GM18907 (cell line): ENCODE data around the gene NLRP9.
"Not testable (repeated sequence)": the region's sequence is repeated elsewhere in the genome, so short reads cannot be mapped to it uniquely, and the experiment has no call there.

ENCODE experiments used
- ATAC-seq: cut with Tn5 transposase; IDR thresholded peaks from one replicate; pipeline ENCODE4 v1.9.1; 2021; ENCODE audit warnings: mild to moderate bottlenecking, moderate library complexity; ENCODE audit not compliant: unreplicated experiment

Gene NLRP9

DNA sequence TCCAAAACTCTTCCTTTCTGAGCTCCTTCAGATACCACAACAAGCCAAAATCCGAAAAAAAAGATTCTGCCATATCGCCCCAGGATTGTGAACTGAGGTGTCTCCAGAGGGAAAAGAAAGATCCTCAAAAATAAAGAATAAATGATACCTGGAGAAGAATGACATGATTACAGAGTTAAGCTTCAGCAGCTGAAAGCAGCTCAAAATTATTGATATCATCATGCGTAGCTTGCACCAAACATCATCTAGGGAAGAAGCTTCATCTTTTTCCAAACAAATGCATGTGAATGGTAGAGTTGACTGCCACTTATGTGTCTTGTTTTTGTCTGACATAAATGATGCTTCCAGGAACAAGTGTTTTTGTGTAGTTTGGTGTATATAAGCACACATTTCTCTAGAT is at the start of gene NLRP9:
Gene NLRP9 (minus strand): TSS at position 101 of the 400 bp plus-strand sequence. CDS start 28 bp downstream, at position 73.
- no peak for ATAC-seq

DNA sequence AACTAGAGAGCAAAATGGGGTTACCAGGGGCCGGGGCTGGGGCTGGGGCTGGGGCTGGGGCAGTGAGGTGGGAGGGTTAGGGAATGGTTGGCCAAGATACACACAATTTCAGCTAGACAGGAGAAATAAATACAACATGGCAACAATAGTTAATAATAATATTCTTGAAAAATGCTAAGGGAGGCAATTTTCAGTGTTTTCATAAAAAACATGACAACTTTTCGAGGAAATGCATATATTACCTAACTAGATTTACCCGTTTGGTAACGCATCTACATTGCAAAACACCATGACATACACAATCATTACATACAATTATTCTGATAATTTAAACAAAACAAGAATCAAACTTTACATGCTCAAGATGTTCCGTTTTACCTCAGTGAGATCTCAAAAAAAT is 42.9 kb upstream of the NLRP9 start:
- no peak for ATAC-seq

DNA sequence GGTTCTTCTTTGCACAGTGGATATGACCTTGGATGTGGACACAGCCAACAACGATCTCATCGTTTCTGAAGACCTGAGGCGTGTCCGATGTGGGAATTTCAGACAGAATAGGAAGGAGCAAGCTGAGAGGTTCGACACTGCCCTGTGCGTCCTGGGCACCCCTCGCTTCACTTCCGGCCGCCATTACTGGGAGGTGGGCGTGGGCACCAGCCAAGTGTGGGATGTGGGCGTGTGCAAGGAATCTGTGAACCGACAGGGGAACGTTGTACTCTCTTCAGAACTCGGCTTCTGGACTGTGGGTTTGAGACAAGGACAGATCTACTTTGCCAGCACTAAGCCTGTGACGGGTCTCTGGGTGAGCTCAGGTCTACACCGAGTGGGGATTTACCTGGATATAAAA is 40.1 kb upstream of the NLRP9 start:
- ATAC-seq = no peak

DNA sequence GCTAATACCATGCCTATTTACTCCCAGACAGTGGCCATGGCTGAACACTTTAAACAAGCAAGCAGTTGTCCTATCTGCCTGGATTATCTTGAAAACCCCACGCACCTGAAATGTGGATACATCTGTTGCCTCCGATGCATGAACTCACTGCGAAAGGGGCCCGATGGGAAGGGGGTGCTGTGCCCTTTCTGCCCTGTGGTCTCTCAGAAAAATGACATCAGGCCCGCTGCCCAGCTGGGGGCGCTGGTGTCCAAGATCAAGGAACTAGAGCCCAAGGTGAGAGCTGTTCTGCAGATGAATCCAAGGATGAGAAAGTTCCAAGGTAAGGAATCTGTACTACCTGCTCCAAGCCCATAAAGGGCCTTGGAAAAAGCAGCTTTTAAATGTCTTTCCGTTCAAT is 39.3 kb upstream of the NLRP9 start:
- no peak for ATAC-seq

DNA sequence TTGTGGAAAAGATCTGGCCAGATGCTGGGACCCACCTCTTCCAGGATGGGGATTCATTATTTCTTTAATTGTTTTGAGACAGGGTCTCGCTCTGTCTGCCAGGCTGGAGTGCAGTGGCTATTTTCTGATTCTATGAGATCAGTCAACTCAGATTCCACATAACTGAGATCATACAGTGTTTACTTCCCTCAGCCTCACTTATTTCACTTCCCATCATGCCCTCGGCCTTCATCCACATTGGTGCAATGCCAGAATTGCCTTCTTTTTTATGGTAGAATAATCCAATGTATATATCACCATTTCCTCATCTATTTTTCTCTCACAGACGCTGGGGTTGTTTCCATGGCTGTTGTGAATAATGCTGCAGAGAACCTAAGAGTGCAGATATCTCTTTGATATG is 31.4 kb upstream of the NLRP9 start:
- ATAC-seq = not testable (repeated sequence)

DNA sequence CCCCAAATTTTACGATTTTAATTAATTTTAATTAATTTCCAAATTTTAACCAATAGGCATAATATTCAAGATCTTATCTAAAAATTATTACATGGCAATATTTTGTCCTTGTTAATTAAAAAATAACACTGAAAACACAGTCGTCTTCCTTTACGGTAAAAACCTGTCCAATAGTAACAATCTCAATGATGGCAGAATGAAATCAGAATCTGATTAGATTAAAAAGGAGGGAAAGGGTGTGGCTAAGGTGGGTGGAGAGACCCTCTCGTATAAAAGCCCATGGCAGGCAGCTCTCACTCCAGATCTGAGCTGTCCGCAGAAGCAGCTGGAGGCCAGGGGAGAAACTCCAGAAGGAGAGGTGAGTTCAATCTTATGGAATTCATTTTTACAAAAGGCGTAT is 30.6 kb upstream of the NLRP9 start, which contains the start of gene RFPL4AL1:
Gene RFPL4AL1 (plus strand): TSS at position 301 of the 400 bp plus-strand sequence. CDS start 2,687 bp downstream, outside the sequence.
- not testable (repeated sequence) for ATAC-seq

DNA sequence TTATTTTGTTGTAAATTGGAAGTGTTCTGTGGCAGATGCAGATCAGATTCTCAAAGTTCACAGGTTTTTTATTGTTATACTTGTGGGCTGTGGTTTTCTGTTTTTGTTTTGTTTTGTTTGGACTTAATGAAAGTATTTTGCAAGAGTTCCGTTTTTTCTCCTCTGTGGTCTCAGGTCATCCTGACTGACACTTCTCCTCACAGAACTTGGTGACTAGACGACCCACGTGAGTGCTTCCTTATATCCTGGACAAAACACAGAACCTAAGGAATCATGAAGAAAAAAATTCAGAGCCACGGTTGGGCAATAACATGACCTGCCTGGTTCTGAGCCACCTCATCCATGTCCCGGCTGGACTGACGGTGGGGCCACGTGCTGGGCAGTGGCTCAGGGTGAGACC is 28.3 kb upstream of the NLRP9 start:
- ATAC-seq = no peak

DNA sequence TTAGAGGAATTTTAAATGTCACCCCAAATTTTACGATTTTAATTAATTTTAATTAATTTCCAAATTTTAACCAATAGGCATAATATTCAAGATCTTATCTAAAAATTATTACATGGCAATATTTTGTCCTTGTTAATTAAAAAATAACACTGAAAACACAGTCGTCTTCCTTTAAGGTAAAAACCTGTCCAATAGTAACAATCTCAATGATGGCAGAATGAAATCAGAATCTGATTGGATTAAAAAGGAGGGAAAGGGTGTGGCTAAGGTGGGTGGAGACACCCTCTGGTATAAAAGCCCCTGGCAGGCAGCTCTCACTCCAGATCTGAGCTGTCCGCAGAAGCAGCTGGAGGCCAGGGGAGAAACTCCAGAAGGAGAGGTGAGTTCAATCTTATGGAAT is 20.6 kb upstream of the NLRP9 start, which contains the start of gene RFPL4A:
Gene RFPL4A (plus strand): TSS at position 301 of the 400 bp plus-strand sequence. CDS start 2,704 bp downstream, outside the sequence.
- not testable (repeated sequence) for ATAC-seq

DNA sequence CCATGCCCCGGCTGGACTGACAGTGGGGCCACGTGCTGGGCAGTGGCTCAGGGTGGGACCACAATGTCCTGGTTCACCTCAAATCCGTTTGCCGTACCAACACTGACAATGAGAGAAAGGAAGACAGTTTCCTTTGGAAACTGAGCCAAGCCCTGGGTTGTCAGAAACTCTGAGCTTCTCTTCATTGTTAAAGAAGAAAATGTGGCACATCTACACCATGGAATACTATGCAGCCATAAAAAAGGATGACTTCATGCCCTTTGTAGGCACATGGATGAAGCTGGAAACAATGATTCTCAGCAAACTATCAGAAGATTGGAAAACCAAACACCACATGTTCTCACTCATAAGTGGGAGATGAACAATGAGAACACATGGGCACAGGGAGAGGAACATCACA is 18.6 kb upstream of the NLRP9 start:
- not testable (repeated sequence) for ATAC-seq

DNA sequence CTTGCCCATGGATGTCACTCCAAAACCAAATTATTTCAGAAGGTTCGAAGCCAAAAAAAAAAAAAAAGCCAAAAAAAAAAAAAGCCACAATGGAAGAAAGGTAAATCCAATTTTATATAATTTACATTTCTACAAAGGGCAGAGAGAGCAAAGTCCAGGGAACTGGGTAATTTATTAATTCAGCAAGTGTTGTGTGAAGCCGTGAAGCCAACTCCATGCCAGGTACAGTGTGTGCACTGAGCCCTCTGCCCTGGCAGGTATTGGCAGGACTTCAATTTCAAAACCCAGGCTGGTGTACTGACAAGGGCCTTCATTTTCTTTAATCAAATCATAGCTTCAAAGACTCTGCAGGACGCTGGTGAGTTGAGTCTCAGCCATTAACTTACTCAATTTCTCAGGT is 15.2 kb upstream of the NLRP9 start:
- ATAC-seq = no peak

DNA sequence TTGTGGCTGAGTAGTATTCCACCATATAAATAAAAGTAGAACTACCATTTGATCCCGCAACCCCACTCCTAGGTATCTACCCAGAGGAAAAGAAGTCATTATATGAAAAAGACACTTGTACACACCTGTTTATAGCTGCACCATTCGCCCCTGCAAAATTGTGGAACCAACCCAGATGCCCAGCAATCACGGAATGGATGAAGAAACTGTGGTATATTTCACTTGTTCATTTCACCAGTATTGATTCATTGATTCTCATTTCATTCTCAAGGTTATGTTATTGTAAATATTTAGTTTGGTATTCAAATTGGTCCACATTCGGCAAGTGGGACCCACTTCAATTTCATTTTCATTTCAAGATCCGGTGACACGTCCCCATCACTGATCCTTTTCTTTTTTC is 12.5 kb upstream of the NLRP9 start:
- no peak for ATAC-seq

DNA sequence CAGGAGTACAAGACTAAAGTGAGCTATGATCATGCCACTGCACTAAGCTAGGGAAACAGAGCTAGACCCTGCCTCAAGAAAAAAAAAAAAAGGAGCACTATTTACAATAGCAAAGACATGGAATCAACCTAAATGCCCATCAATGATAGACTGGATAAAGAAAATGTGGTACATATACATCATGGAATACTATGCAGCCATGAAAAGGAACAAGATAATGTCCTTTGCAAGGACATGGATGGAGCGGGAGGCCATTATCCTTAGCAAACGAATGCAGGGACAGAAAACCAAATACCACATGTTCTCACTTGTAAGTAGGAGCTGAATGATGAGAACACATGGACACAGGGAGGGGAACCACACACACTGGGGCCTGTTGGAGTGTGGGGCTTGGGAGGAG is 7.8 kb downstream of the NLRP9 start:
- not testable (repeated sequence) for ATAC-seq

DNA sequence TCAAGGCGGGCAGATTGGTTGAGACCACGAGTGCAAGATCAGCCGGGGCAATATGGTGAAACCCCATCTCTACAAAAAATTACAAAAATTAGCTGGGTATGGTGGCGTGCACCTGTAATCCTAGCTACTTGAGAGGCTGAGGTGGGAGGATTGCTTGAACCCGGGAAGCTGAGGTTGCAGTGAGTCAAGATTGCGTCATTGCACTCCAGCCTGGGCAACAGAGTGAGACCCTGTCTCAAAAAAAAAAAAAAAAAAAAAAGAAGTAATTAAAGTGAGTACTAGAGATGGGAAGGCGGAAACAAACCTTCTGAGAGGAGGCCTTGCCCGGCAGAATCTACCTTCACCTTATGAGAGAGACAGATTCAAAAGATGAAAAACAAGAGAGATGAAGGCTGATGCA is 14.7 kb downstream of the NLRP9 start:
- no peak for ATAC-seq

DNA sequence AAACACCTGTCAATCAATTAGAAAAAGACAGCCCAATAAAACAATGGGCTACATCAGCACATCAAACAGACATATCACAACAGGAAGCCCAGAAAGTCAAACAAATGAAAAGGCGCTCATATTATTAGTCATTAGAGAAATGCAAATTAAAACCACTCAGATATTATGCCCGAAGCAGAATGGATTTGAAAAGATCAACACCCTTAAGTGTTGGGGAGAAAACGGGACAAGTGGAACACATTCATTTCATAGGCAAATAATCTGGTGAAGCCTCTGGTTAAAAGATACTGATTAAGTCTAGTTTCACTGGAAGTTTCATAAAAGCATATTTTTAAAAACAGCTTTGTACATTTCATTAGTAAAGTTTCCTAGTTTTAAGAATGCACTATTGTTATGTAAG is 17.4 kb downstream of the NLRP9 start:
- no peak for ATAC-seq

DNA sequence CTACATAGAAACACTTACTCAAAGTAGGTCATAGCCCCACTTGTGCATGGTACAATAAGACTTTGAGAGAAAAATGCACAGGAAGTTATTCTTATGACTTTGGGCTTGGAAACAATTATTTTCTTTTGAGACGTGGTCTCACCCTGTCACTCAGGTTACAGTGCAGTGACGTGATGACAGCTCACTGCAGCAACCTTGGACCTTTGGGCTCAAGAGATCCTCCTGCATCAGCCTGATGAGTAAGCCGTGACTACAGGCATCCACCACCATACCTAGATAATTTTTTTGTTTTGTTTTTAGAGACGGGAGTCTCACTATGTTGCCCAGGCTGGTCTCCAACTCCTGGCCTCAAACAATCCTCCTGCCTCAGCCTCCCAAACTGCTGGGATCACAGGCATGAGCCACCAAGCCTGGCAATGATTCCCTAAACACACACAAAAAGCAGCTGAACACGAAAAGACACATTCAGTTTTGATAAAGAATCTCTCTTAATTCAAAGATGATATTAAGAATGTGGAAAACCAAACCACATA is 17.9 kb downstream of the NLRP9 start:
- no peak for ATAC-seq

DNA sequence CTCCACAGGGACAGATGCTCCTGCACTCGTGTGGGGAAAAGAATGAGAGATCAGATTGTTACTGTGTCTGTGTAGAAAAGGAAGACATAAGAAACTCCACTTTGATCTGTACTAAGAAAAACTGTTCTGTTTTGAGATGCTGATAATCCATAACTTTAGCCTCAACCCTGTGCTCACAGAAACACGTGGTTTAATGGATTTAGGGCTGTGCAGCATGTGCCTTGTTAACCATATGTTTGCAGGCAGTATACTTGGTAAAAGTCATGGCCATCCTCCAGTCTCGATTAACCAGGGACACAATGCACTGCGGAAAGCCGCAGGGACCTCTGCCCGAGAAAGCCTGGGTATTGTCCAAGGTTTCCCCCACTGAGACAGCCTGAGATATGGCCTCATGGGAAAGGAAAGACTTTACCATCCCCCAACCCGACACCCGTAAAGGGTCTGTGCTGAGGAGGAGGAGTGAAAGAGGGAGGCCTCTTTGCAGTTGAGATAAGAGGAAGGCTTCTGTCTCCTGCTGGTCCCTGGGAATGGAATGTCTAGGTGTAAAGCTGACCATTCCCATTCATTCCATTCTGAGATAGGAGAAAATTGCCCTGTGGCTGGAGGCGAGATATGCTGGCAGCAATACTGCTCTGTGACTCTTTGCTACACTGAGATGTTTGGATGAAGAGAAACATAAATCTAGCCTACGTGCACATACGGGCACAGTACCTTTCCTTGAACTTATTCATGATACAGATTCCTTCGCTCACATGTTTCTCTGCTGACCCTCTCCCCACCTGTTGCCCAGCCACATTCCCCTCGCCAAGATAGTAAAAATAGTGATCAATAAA is 20.1 kb downstream of the NLRP9 start:
- not testable (repeated sequence) for ATAC-seq

DNA sequence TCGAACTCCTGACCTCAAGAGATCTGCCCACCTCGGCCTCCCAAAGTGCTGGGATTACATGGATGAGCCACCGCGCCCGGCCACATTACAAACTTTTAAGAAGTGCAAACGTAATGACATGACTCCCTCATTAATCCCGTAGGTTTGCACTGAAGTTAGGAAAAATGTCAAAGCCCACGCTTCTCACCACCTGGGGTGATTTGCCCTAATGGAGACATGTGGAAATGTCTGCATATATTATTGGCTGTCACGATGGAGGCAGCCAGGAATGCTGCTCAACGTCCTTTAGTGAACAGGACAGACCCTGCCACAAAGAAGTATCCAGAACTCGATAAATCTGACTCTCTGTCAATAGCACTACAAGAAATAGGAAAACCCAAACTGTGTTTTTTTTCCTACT is 21.0 kb downstream of the NLRP9 start:
- ATAC-seq = no peak

DNA sequence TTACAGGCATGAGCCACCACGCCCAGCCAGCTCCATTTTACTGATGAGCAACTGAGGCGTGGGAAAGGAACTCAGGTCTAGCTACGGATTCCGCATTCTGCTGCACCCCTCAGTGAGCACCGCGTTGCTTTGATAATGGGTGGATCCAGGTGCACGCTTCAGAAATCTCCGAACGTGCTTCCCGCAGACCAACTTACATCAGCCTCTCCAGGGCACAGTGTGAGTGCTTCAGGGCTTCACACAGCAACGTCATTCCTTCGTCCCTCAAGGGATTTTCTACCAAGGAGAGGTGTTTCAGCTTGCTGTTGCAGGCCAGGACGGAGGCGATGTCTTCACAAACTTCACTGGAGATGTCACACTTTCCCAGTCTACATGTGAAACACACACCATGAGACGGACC is 21.7 kb downstream of the NLRP9 start:
- ATAC-seq = no peak

DNA sequence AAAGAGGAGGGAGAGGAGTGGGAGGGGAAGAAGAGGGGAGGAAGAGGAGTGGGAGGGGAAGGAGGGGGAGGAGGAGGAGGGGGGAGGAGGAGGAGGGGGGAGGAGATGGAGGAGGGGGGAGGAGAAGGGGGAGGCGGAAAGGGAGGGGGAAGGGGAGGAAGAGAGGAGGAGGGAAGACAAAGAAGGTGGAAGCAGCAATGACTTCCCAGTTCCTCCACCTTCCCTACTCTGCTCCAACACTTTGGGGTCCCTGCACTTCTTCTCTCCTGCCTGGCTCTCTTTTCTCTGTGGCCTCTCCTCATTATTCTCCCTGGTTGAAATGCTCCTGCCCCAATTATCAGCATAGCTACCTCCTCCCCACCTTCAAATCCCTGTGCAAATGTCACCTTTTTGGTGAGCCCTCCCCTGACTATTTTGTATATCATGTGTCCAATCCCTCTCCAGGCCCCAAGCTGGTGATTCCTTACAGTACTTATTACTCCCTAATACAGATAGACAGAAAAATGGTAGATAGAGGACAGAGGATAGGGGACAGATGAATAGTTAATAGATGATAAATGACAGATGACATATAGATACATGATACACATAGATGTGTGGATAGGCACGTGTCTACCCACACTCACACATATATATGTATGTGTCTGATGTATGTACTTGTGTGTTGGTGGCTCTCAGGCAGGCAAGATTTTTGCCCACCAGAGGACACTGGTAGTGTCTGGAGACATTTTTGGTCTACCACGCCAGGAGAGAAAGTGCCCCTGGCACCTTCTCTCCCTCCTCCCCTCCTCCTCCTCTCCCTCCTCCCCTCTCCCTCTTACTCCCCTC is 25.2 kb downstream of the NLRP9 start:
- ATAC-seq = no peak

DNA sequence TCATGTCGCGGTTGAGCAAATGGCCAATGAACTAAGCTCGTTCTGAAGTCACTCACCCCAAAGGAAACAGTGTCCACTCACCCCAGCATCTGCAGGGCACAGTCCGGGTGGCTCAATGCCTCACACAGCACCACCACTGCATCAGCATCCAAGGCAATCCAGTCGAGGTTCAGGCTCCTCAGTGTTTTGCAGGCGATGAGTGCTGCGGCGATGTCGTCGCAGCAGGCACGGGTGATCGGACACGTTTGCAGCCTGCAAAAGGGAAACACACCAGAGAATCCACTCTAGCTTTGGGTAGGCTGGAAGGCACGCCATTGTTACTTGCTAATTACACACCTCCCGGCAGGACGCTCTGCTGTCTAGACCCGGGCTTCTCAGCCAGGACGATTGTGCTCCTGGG is 26.5 kb downstream of the NLRP9 start:
- no peak for ATAC-seq

DNA sequence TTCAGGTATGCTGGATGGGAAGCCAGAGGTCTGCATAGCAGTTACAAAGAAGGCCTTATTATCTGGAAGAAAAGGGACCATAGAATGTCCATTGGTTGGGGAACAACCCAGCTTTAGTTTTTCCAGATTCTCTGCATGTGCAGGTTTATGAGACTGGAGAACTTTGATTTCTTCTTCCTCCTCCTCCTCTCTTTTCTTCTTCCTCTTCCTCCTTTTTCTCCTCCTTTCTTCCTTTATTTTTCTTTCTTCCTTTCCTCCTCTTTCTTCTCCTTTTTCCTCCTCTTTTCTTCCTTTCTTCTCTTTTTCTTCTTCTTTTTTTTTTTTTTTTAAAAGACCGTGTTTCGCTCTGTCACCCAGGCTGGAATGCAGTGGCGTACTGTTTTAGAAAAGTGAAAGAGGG is 32.2 kb downstream of the NLRP9 start:
- ATAC-seq = no peak
